H9 (cell line): ENCODE data around the gene SLC17A5. TPM values are rescaled to one million over a fixed set of nuclear protein-coding genes. Genes with fewer than 3 reads are reported as not detected.
A peak's percentile ranks its signal among the peaks of the same experiment; 100 is the strongest.
"Not testable (repeated sequence)": the region's sequence is repeated elsewhere in the genome, so short reads cannot be mapped to it uniquely, and the experiment has no call there.

Experiments
- DNase-seq: peaks from one replicate; pipeline ENCODE4 v3.0.0-alpha.2; 2017
- H2AFZ ChIP-seq: one replicate; pipeline ENCODE4 v1.6.1; 2013; ENCODE audit warnings: mild to moderate bottlenecking, low read length, control low read depth, moderate library complexity
- H2AK5ac ChIP-seq: 2 replicates; pipeline ENCODE4 v1.6.1; 2013; ENCODE audit warnings: low read length, control low read depth, mixed read lengths; ENCODE audit not compliant: insufficient read length
- H2BK120ac ChIP-seq: one replicate; pipeline ENCODE4 v1.6.1; 2013; ENCODE audit warnings: low read depth, mild to moderate bottlenecking, low read length, control low read depth, inconsistent platforms; ENCODE audit not compliant: poor library complexity, severe bottlenecking
- H2BK12ac ChIP-seq: 2 replicates; pipeline ENCODE4 v1.6.1; 2013; ENCODE audit warnings: low read length, control low read depth, mixed read lengths, low read depth; ENCODE audit not compliant: insufficient read length
- H2BK15ac ChIP-seq: 2 replicates; pipeline ENCODE4 v1.6.1; 2013; ENCODE audit warnings: low read depth, low read length, control low read depth
- H2BK20ac ChIP-seq: one replicate; pipeline ENCODE4 v1.6.1; 2013; ENCODE audit warnings: low read depth, mild to moderate bottlenecking, low read length, control low read depth, inconsistent platforms; ENCODE audit not compliant: poor library complexity, severe bottlenecking
- H2BK5ac ChIP-seq: 2 replicates; pipeline ENCODE4 v1.6.1; 2013; ENCODE audit warnings: low read length, control low read depth, mixed read lengths; ENCODE audit not compliant: insufficient read length
- H3K14ac ChIP-seq: 2 replicates; pipeline ENCODE4 v1.6.1; 2013; ENCODE audit warnings: low read length, control low read depth; ENCODE audit not compliant: insufficient read depth
- H3K18ac ChIP-seq: 2 replicates; pipeline ENCODE4 v1.6.1; 2013; ENCODE audit warnings: low read depth, mild to moderate bottlenecking, mixed read lengths, low read length, control low read depth; ENCODE audit not compliant: insufficient read length
- H3K23ac ChIP-seq: 2 replicates; pipeline ENCODE4 v1.6.1; 2013; ENCODE audit warnings: low read length, control low read depth, mixed read lengths, low read depth; ENCODE audit not compliant: insufficient read length
- H3K23me2 ChIP-seq: 2 replicates; pipeline ENCODE4 v1.6.1; 2013; ENCODE audit warnings: low read depth, mild to moderate bottlenecking, mixed read lengths, low read length, control low read depth; ENCODE audit not compliant: insufficient read length, poor library complexity, severe bottlenecking
- H3K27ac ChIP-seq: 2 replicates; pipeline ENCODE4 v1.5.1; 2013; ENCODE audit warnings: low read length, control low read depth, mixed read lengths, low read depth; ENCODE audit not compliant: insufficient read length
- H3K27me3 ChIP-seq: 2 replicates; pipeline ENCODE4 v1.6.1; 2013; ENCODE audit warnings: low read length, control low read depth, inconsistent platforms; ENCODE audit not compliant: insufficient read depth
- H3K4ac ChIP-seq: 2 replicates; pipeline ENCODE4 v1.6.1; 2013; ENCODE audit warnings: low read depth, mild to moderate bottlenecking, control low read depth, inconsistent platforms, low read length, moderate library complexity
- H3K4me1 ChIP-seq: 2 replicates; pipeline ENCODE4 v1.6.1; 2013; ENCODE audit warnings: low read length, control low read depth, inconsistent platforms; ENCODE audit not compliant: insufficient read depth
- H3K4me2 ChIP-seq: 2 replicates; pipeline ENCODE4 v1.6.1; 2013; ENCODE audit warnings: low read length, control low read depth, mixed read lengths; ENCODE audit not compliant: insufficient read length, insufficient read depth
- H3K56ac ChIP-seq: 2 replicates; pipeline ENCODE4 v1.6.1; 2013; ENCODE audit warnings: low read depth, mild to moderate bottlenecking, mixed read lengths, low read length, control low read depth; ENCODE audit not compliant: insufficient read length
- H3K79me1 ChIP-seq: 2 replicates; pipeline ENCODE4 v1.6.1; 2013; ENCODE audit warnings: low read depth, mild to moderate bottlenecking, moderate library complexity, low read length, control low read depth, inconsistent platforms; ENCODE audit not compliant: insufficient read depth, poor library complexity, severe bottlenecking
- H3K79me2 ChIP-seq: 2 replicates; pipeline ENCODE4 v1.6.1; 2013; ENCODE audit warnings: low read length, control low read depth, inconsistent platforms; ENCODE audit not compliant: insufficient read depth
- H3K9ac ChIP-seq: 2 replicates; pipeline ENCODE4 v1.6.1; 2013; ENCODE audit warnings: low read length, control low read depth, mixed read lengths; ENCODE audit not compliant: insufficient read length; ENCODE audit errors: extremely low read depth
- H3K9me3 ChIP-seq: one replicate; pipeline ENCODE4 v1.6.1; 2013; ENCODE audit warnings: low read depth, low read length, inconsistent platforms; ENCODE audit not compliant: control insufficient read depth
- H3T11ph ChIP-seq: one replicate; pipeline ENCODE4 v1.6.1; 2013; ENCODE audit warnings: mild to moderate bottlenecking, low read length, control low read depth, inconsistent platforms
- H4K20me1 ChIP-seq: one replicate; pipeline ENCODE4 v1.6.1; 2013; ENCODE audit not compliant: control insufficient read depth, insufficient read length, insufficient read depth
- H4K5ac ChIP-seq: 2 replicates; pipeline ENCODE4 v1.6.1; 2013; ENCODE audit warnings: low read depth, mild to moderate bottlenecking, mixed read lengths, low read length, control low read depth; ENCODE audit not compliant: insufficient read length
- H4K8ac ChIP-seq: replicated peaks from 2 replicates; pipeline ENCODE4 v1.6.1; 2013; ENCODE audit warnings: low read length, control low read depth, mixed read lengths, low read depth; ENCODE audit not compliant: insufficient read length
- H4K91ac ChIP-seq: 2 replicates; pipeline ENCODE4 v1.6.1; 2013; ENCODE audit warnings: low read depth, mild to moderate bottlenecking, moderate library complexity, mixed read lengths, low read length, control low read depth; ENCODE audit not compliant: insufficient read length
- H3K27ac Mint-ChIP-seq, 3 experiments: 2 replicates in 2 of 3; 3 replicates in 1 of 3; pipeline ENCODE4 v1.8.0; 2020 to 2021; ENCODE audit warnings: mixed read lengths in 3 of 3, mild to moderate bottlenecking in 1 of 3, moderate library complexity in 1 of 3
- H3K27me3 Mint-ChIP-seq: 2 replicates; pipeline ENCODE4 v1.8.0; 2021; ENCODE audit warnings: low read depth, mild to moderate bottlenecking, moderate library complexity, mixed read lengths
- H3K36me3 Mint-ChIP-seq, 3 experiments: 2 replicates in 2 of 3; 3 replicates in 1 of 3; pipeline ENCODE4 v1.8.0; 2020 to 2021; ENCODE audit warnings: low read depth in 3 of 3, mixed read lengths in 3 of 3; ENCODE audit not compliant: insufficient read depth in 1 of 3
- H3K4me1 Mint-ChIP-seq, 2 experiments: 2 replicates each; pipeline ENCODE4 v1.8.0; 2020; ENCODE audit warnings: mixed read lengths in 2 of 2
- H3K4me3 Mint-ChIP-seq, 2 experiments: 2 replicates in 1 of 2; 3 replicates in 1 of 2; pipeline ENCODE4 v1.8.0; 2020 to 2021; ENCODE audit warnings: mild to moderate bottlenecking in 2 of 2, mixed read lengths in 2 of 2, moderate library complexity in 1 of 2
- H3K9me3 Mint-ChIP-seq, 2 experiments: 2 replicates in 1 of 2; 3 replicates in 1 of 2; pipeline ENCODE4 v1.8.0; 2020; ENCODE audit warnings: mild to moderate bottlenecking in 2 of 2, mixed read lengths in 2 of 2, moderate library complexity in 1 of 2
- WGBS: extraction: QIAGEN DNeasy Blood & Tissue Kit; methylation state at CpG from one replicate; pipeline ENCODE4 v1.1.7; 2013; ENCODE audit warnings: missing lambda C conversion rate, low lambda C conversion rate, mixed read lengths; ENCODE audit not compliant: insufficient read length; ENCODE audit errors: extremely low coverage; 5-methylcytosine and 5-hydroxymethylcytosine counted together
- total RNA-seq: library from RNA; stranded (reverse); gene quantifications from 2 replicates; pipeline ENCODE4 v1.2.1, GENCODE V29; 2021
- TF ChIP-seq, protein P1 (sequence below): fragments of 200-600 bp; sonication (generic); conservative IDR thresholded peaks from 3 replicates; pipeline ENCODE4 v1.8.0; 2021; ENCODE audit warnings: antibody characterized with exemption, mild to moderate bottlenecking

SLC17A5 gene
- total RNA-seq, 1 experiment from 2014 or later: 8.9 TPM

DNA sequence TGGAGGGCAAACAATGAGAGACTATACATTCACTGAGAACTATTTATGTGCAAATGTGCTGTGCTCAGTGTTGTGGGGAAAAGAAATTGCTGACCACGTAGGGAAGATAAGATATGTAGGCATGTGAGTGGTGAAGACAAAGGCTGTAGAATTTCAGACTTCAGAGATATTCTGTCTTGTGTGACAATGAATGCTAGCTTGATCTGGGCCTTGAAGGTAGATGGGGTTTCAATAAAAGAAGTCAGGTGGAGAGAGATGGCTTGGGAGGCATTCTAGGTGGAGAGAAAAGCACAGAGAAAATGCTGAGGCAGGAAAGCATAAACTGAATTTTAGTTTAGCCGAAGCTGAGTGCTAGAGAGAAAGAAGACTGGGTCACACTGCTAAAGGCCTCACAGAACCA lies 76.1 kb downstream of the SLC17A5 start:
- peak overlapping the region; percentile 93 for H3K27ac ChIP-seq

DNA sequence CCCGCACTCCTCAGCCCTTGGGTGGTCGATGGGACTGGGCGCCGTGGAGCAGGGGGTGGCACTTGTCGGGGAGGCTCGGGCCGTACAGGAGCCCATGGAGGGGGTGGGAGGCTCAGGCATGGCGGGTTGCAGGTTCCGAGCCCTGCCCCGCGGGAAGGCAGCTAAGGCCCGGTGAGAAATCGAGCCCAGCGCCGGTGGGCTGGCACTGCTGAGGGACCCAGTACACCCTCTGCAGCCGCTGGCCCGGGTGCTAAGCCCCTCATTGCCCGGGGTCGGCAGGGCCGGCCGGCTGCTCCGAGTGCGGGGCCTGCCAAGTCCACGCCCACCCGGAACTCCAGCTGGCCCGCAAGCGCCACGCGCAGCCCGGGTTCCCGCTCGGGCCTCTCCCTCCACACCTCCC lies 81.3 kb downstream of the SLC17A5 start:
- not testable (repeated sequence) for H3K27me3 ChIP-seq, H2BK12ac ChIP-seq, DNase-seq, H2BK15ac ChIP-seq, H3K56ac ChIP-seq, H2AFZ ChIP-seq, H4K8ac ChIP-seq, H3K23me2 ChIP-seq, H4K91ac ChIP-seq, H3K9me3 ChIP-seq, H3K9me3 Mint-ChIP-seq, H3K79me1 ChIP-seq, H2AK5ac ChIP-seq, H2BK5ac ChIP-seq, H3K23ac ChIP-seq, H3K27ac Mint-ChIP-seq, H3K18ac ChIP-seq, H3K4me3 Mint-ChIP-seq, H3K79me2 ChIP-seq, H3T11ph ChIP-seq, H2BK20ac ChIP-seq, H3K14ac ChIP-seq, H3K9ac ChIP-seq, H3K4me1 ChIP-seq, H3K27ac ChIP-seq, H3K27me3 Mint-ChIP-seq, H2BK120ac ChIP-seq, H3K4ac ChIP-seq, H4K20me1 ChIP-seq, H4K5ac ChIP-seq, H3K4me2 ChIP-seq
- Mint-ChIP-seq H3K4me1 (peaks cover 11 to 13% of the 10 kb centered on the region in 2 experiments), H3K36me3 (peaks cover 8 to 15% (median 9%) of the 10 kb centered on the region in 3 experiments; a peak in 5 of 7 replicates)
- WGBS: no CpG with 5 or more reads among the region's 32 CpGs

More for the DNA sequence above, 76.1 kb downstream of the SLC17A5 start:
- Histone ChIP-seq H2AFZ (no peak overlapping the region), H4K20me1 (no peaks in the 10 kb centered on the region), H3K27me3 (no peaks in the 10 kb centered on the region), H4K5ac (no peak overlapping the region), H3K4me2 (no peak overlapping the region), H4K91ac (no peak overlapping the region), H3K9me3 (no peaks in the 10 kb centered on the region), H3T11ph (no peak overlapping the region), H3K14ac (no peak overlapping the region), H3K79me1 (no peaks in the 10 kb centered on the region), H3K79me2 (no peaks in the 10 kb centered on the region), H3K4ac (no peak overlapping the region), H2BK12ac (no peak overlapping the region), H3K18ac (peak overlapping the region; percentile 47), H2BK5ac (peak overlapping the region; percentile 1), H2BK120ac (no peak overlapping the region), H3K4me1 (peaks cover 11% of the 10 kb centered on the region; the same call in 1 of the 2 replicates), H2AK5ac (no peak overlapping the region), H4K8ac (no peak overlapping the region), H3K9ac (peak overlapping the region; percentile 28), H3K56ac (no peak overlapping the region), H2BK15ac (no peak overlapping the region), H3K23ac (no peak overlapping the region), H2BK20ac (no peak overlapping the region), H3K23me2 (peaks cover 2% of the 10 kb centered on the region)
- H3K36me3 Mint-ChIP-seq: peaks cover 4 to 19% (median 8%) of the 10 kb centered on the region in 3 experiments; a peak in 4 of 7 replicates
- no CpG with 5 or more reads among the region's 2 CpGs for WGBS
- H3K4me1 Mint-ChIP-seq: peaks cover 40 to 42% of the 10 kb centered on the region in 2 experiments
- peak overlapping the region; percentile 95 to 99 (median 97) for H3K27ac Mint-ChIP-seq
- peaks cover 6 to 11% of the 10 kb centered on the region in 2 experiments for H3K9me3 Mint-ChIP-seq
- peak overlapping the region in 1 of 2 experiments; percentile 53; a peak in 3 of 5 replicates for H3K4me3 Mint-ChIP-seq
- no peak for DNase-seq
- TF ChIP-seq, protein P1, sequence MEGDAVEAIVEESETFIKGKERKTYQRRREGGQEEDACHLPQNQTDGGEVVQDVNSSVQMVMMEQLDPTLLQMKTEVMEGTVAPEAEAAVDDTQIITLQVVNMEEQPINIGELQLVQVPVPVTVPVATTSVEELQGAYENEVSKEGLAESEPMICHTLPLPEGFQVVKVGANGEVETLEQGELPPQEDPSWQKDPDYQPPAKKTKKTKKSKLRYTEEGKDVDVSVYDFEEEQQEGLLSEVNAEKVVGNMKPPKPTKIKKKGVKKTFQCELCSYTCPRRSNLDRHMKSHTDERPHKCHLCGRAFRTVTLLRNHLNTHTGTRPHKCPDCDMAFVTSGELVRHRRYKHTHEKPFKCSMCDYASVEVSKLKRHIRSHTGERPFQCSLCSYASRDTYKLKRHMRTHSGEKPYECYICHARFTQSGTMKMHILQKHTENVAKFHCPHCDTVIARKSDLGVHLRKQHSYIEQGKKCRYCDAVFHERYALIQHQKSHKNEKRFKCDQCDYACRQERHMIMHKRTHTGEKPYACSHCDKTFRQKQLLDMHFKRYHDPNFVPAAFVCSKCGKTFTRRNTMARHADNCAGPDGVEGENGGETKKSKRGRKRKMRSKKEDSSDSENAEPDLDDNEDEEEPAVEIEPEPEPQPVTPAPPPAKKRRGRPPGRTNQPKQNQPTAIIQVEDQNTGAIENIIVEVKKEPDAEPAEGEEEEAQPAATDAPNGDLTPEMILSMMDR: no peak
- H3K27me3 Mint-ChIP-seq: no peaks in the 10 kb centered on the region
